Measurements from ENCODE around the gene SUSD6. TPM values are rescaled to one million over a fixed set of nuclear protein-coding genes. Genes with fewer than 3 reads are reported as not detected.

Gene SUSD6
- total RNA-seq, 1 experiment from 2014 or later: 3.7 TPM

DNA sequence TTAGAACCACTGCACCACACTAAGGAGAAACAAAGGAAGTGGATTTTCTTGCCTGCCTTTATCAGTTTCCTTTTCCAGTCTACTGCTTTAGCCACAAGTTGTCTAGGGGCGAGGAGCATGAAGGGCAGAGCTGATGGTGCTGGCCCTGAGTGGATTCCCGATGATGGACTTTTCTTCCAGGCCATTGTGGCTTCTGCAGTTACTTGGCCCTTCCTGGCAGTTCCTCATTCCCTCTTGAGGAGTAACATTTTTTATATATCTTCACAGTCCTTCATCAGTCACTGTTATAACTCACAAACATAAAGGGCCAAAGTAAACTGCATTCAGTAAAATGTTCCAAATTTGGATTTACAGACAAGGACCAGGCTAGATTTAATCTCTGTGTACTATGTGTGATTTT, 94.3 kb downstream of the SUSD6 start:
- Histone ChIP-seq H2BK120ac (ENCODE audit: low read depth, low read length, poor library complexity, severe bottlenecking) (no peak overlapping the region), H3K23ac (ENCODE audit: insufficient read length, low read depth, low read length) (no peak overlapping the region), H2AFZ (ENCODE audit: low read length) (no peak overlapping the region), H3K79me1 (ENCODE audit: insufficient read depth, low read depth, low read length, poor library complexity, severe bottlenecking) (no peaks in the 10 kb centered on the region), H2BK5ac (ENCODE audit: insufficient read length, low read length) (no peak overlapping the region), H3K79me2 (ENCODE audit: insufficient read depth, low read length) (no peaks in the 10 kb centered on the region), H2BK20ac (ENCODE audit: low read depth, low read length, poor library complexity, severe bottlenecking) (no peak overlapping the region), H3K4me2 (ENCODE audit: insufficient read depth, insufficient read length, low read length) (no peak overlapping the region), H2BK15ac (ENCODE audit: low read depth, low read length) (no peak overlapping the region), H3K27me3 (ENCODE audit: insufficient read depth, low read length) (no peaks in the 10 kb centered on the region), H4K91ac (ENCODE audit: insufficient read length, low read depth, low read length) (no peak overlapping the region), H3K4me1 (ENCODE audit: insufficient read depth, low read length) (no peaks in the 10 kb centered on the region; the same call in 1 of the 2 replicates), H2AK5ac (ENCODE audit: insufficient read length, low read length) (no peak overlapping the region), H3K9ac (ENCODE audit: extremely low read depth, insufficient read length, low read length) (no peak overlapping the region), H3K4ac (ENCODE audit: low read depth, low read length) (no peak overlapping the region), H3K56ac (ENCODE audit: insufficient read length, low read depth, low read length) (no peak overlapping the region), H3T11ph (ENCODE audit: low read length) (no peak overlapping the region), H3K23me2 (ENCODE audit: insufficient read length, low read depth, low read length, poor library complexity, severe bottlenecking) (no peaks in the 10 kb centered on the region), H2BK12ac (ENCODE audit: insufficient read length, low read depth, low read length) (no peak overlapping the region), H3K9me3 (ENCODE audit: control insufficient read depth, low read depth, low read length) (no peaks in the 10 kb centered on the region), H4K20me1 (ENCODE audit: control insufficient read depth, insufficient read depth, insufficient read length) (no peaks in the 10 kb centered on the region), H4K8ac (replicated peaks; ENCODE audit: insufficient read length, low read depth, low read length) (no peak overlapping the region), H3K14ac (ENCODE audit: insufficient read depth, low read length) (no peak overlapping the region), H3K18ac (ENCODE audit: insufficient read length, low read depth, low read length) (no peak overlapping the region), H3K27ac (ENCODE audit: insufficient read length, low read depth, low read length) (no peak overlapping the region), H4K5ac (ENCODE audit: insufficient read length, low read depth, low read length) (no peak overlapping the region)
- H3K27ac Mint-ChIP-seq: peak overlapping the region in 1 of 3 experiments; percentile 13; a peak in 1 of 7 replicates
- no peak overlapping the region for H3K4me3 Mint-ChIP-seq
- WGBS (ENCODE audit: extremely low coverage, insufficient read length, low lambda C conversion rate): no CpG with 5 or more reads among the region's 2 CpGs
- no peaks in the 10 kb centered on the region for H3K9me3 Mint-ChIP-seq
- TF ChIP-seq, protein P1, sequence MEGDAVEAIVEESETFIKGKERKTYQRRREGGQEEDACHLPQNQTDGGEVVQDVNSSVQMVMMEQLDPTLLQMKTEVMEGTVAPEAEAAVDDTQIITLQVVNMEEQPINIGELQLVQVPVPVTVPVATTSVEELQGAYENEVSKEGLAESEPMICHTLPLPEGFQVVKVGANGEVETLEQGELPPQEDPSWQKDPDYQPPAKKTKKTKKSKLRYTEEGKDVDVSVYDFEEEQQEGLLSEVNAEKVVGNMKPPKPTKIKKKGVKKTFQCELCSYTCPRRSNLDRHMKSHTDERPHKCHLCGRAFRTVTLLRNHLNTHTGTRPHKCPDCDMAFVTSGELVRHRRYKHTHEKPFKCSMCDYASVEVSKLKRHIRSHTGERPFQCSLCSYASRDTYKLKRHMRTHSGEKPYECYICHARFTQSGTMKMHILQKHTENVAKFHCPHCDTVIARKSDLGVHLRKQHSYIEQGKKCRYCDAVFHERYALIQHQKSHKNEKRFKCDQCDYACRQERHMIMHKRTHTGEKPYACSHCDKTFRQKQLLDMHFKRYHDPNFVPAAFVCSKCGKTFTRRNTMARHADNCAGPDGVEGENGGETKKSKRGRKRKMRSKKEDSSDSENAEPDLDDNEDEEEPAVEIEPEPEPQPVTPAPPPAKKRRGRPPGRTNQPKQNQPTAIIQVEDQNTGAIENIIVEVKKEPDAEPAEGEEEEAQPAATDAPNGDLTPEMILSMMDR (conservative IDR thresholded peaks at IDR 0.05): no peak
- peaks cover 28 to 32% of the 10 kb centered on the region in 2 experiments for H3K4me1 Mint-ChIP-seq
- no peak for DNase-seq
- no peaks in the 10 kb centered on the region for H3K27me3 Mint-ChIP-seq (ENCODE audit: low read depth)
- H3K36me3 Mint-ChIP-seq (ENCODE audit: insufficient read depth in 1 of 3, low read depth in 3 of 3): no peaks in the 10 kb centered on the region
